Uterus (tissue), 2 donors: ENCODE measurements around the gene FOXJ1.

Experiments used
- POLR2A ChIP-seq, 2 donors: fragments of 450-650 bp; IDR thresholded peaks; one replicate each; pipeline ENCODE4 v1.6.1; 2016; ENCODE audit warnings: antibody characterized with exemption in 2 of 2, mild to moderate bottlenecking in 1 of 2, moderate library complexity in 1 of 2
- TF ChIP-seq, protein P1 (sequence below), 4 experiments: fragments of 200-600 bp in 2 of 4; fragments of 450-650 bp in 2 of 4; sonication (generic) in 2 of 4; IDR thresholded peaks; one replicate each; pipeline ENCODE4 v1.5.1; 2016 to 2019; ENCODE audit warnings: antibody characterized with exemption in 4 of 4, mild to moderate bottlenecking in 2 of 4, moderate library complexity in 1 of 4

DNA sequence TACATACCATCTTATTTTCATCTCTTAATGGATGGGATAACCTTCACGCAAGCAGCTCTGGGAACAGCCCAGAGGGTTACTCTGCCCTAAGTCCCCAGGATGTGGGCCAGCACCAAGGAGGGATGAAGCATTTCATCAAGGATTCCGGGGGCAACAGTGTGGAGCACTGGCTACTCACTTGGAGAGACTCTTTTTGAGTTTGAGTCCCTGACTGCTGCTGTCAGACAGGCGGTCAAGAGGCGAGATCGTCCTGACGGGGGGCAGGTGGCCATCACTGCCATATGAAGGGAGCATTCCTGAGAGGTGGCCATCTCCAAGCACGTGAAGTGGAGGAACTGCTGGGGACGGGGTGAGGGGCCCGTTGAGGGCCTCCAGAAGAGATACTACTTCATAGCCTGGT lies 18.1 kb upstream of the FOXJ1 start:
- TF ChIP-seq, protein P1, sequence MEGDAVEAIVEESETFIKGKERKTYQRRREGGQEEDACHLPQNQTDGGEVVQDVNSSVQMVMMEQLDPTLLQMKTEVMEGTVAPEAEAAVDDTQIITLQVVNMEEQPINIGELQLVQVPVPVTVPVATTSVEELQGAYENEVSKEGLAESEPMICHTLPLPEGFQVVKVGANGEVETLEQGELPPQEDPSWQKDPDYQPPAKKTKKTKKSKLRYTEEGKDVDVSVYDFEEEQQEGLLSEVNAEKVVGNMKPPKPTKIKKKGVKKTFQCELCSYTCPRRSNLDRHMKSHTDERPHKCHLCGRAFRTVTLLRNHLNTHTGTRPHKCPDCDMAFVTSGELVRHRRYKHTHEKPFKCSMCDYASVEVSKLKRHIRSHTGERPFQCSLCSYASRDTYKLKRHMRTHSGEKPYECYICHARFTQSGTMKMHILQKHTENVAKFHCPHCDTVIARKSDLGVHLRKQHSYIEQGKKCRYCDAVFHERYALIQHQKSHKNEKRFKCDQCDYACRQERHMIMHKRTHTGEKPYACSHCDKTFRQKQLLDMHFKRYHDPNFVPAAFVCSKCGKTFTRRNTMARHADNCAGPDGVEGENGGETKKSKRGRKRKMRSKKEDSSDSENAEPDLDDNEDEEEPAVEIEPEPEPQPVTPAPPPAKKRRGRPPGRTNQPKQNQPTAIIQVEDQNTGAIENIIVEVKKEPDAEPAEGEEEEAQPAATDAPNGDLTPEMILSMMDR (IDR thresholded peaks at IDR 0.05), result no peak
- TF ChIP-seq POLR2A (IDR thresholded peaks at IDR 0.05), result no peak
